T-helper 2 cell treated with Interferon-gamma antibody and Interleukin-4, amounts not matched to agents 100 ng/mL and 5 ng/mL, for 36 hours (primary cell): Measurements from ENCODE around the gene ANO10. TPM values are rescaled to one million over a fixed set of nuclear protein-coding genes. Genes with fewer than 3 reads are reported as not detected.
"Not testable (repeated sequence)": the region's sequence is repeated elsewhere in the genome, so short reads cannot be mapped to it uniquely, and the experiment has no call there.

Experiments
- intact Hi-C: fragments of 100-400 bp; cut with micrococcal nuclease; formaldehyde crosslinking; loops from one replicate; pipeline ENCODE4 v1.15.1; 2023
- total RNA-seq: library from RNA; stranded (reverse); gene quantifications from 2 replicates; pipeline ENCODE4 v1.2.3, GENCODE V29; 2022

Gene ANO10
- total RNA-seq, 1 donor from 2014 or later = 11.3 TPM

GRCh38 chr3:43583481-43583880 is 38.3 kb downstream of the ANO10 start:
- intact Hi-C loops = no loop called here

GRCh38 chr3:43582866-43583265 is 38.9 kb downstream of the ANO10 start:
- intact Hi-C loops = no loop called here

- intact Hi-C loops = no loop called here
Measured at GRCh38 chr3:43581343-43581742, 40.5 kb downstream of the ANO10 start.

GRCh38 chr3:43580181-43580580 is 41.6 kb downstream of the ANO10 start:
- intact Hi-C loops = no loop called here

GRCh38 chr3:43573576-43573975 is 48.2 kb downstream of the ANO10 start:
- intact Hi-C loops = no loop called here

GRCh38 chr3:43565661-43566341 is 56.0 kb downstream of the ANO10 start:
- intact Hi-C loops = not testable (repeated sequence)

- intact Hi-C loops = no loop called here
Measured at GRCh38 chr3:43559961-43560360, 61.9 kb downstream of the ANO10 start.

- intact Hi-C loops = no loop called here
Measured at GRCh38 chr3:43558171-43558570, 63.6 kb downstream of the ANO10 start.

GRCh38 chr3:43549626-43550290 is 72.1 kb downstream of the ANO10 start:
- intact Hi-C loops = no loop called here

- intact Hi-C loops = loop anchor here (1.0 to 5.0 kb wide), 3 partner anchors 94 to 654 kb away; no protein-coding TSS in a partner anchor
Measured at GRCh38 chr3:43544277-43544676, 77.5 kb downstream of the ANO10 start.

- intact Hi-C loops = loop anchor here (5.0 kb wide), 1 partner anchor 225 kb away; no protein-coding TSS in a partner anchor
Measured at GRCh38 chr3:43542328-43543043, 79.3 kb downstream of the ANO10 start.

GRCh38 chr3:43540624-43541023 is 81.2 kb downstream of the ANO10 start:
- intact Hi-C loops = loop anchor here (5.0 kb wide), 1 partner anchor 227 kb away; no protein-coding TSS in a partner anchor

GRCh38 chr3:43539321-43539720 is 82.5 kb downstream of the ANO10 start:
- intact Hi-C loops = no loop called here

GRCh38 chr3:43537225-43537624 is 84.6 kb downstream of the ANO10 start:
- intact Hi-C loops = no loop called here

GRCh38 chr3:43534675-43535074 is 87.1 kb downstream of the ANO10 start:
- intact Hi-C loops = no loop called here

GRCh38 chr3:43533009-43533408 is 88.8 kb downstream of the ANO10 start:
- intact Hi-C loops = no loop called here

GRCh38 chr3:43531835-43532234 is 90.0 kb downstream of the ANO10 start:
- intact Hi-C loops = no loop called here

- intact Hi-C loops = no loop called here
Measured at GRCh38 chr3:43528498-43529099, 93.2 kb downstream of the ANO10 start.

GRCh38 chr3:43526956-43527355 is 94.9 kb downstream of the ANO10 start:
- intact Hi-C loops = no loop called here

- intact Hi-C loops = no loop called here
Measured at GRCh38 chr3:43525941-43526607, 95.7 kb downstream of the ANO10 start.

- intact Hi-C loops = no loop called here
Measured at GRCh38 chr3:43525386-43525785, 96.4 kb downstream of the ANO10 start.
